ENCODE results near the gene PIRT. TPM values are rescaled to one million over a fixed set of nuclear protein-coding genes. Genes with fewer than 3 reads are reported as not detected.
"Not testable (repeated sequence)": the region's sequence is repeated elsewhere in the genome, so short reads cannot be mapped to it uniquely, and the experiment has no call there.

PIRT gene
- total RNA-seq, 4 donors from 2014 or later: 0.35 to 2.0 (median 1.2) TPM

DNA sequence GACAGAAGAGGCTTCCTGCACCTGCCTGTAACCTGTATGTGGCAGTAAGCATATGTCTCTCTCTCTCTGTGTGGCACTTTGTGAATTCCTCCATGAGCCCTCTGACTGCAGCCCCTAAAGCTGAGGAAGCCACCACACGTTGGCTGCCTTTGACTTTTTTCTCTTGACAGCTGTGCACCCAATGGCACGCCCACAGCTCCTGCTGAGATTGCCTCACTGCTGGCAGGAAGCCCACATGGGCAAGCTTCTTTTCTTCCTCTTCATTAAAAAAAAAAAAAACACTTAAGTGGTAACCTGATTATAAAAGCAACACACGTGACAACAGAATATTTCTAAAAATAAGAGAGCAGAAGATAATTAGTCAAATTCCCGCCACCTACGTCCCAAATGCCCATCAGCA lies 34.0 kb upstream of the PIRT start:
- Histone ChIP-seq H3K4me1 (no peaks in the 10 kb centered on the region), H3K9me3 (no peaks in the 10 kb centered on the region), H3K27ac (no peak overlapping the region), H3K27me3 (no peaks in the 10 kb centered on the region), H3K36me3 (no peaks in the 10 kb centered on the region), H3K4me3 (no peak overlapping the region)
- no peak for TF ChIP-seq POLR2A (IDR thresholded peaks at IDR 0.05)
- TF ChIP-seq, protein P1, sequence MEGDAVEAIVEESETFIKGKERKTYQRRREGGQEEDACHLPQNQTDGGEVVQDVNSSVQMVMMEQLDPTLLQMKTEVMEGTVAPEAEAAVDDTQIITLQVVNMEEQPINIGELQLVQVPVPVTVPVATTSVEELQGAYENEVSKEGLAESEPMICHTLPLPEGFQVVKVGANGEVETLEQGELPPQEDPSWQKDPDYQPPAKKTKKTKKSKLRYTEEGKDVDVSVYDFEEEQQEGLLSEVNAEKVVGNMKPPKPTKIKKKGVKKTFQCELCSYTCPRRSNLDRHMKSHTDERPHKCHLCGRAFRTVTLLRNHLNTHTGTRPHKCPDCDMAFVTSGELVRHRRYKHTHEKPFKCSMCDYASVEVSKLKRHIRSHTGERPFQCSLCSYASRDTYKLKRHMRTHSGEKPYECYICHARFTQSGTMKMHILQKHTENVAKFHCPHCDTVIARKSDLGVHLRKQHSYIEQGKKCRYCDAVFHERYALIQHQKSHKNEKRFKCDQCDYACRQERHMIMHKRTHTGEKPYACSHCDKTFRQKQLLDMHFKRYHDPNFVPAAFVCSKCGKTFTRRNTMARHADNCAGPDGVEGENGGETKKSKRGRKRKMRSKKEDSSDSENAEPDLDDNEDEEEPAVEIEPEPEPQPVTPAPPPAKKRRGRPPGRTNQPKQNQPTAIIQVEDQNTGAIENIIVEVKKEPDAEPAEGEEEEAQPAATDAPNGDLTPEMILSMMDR (IDR thresholded peaks at IDR 0.05): no peak
- DNase-seq: no peak

DNA sequence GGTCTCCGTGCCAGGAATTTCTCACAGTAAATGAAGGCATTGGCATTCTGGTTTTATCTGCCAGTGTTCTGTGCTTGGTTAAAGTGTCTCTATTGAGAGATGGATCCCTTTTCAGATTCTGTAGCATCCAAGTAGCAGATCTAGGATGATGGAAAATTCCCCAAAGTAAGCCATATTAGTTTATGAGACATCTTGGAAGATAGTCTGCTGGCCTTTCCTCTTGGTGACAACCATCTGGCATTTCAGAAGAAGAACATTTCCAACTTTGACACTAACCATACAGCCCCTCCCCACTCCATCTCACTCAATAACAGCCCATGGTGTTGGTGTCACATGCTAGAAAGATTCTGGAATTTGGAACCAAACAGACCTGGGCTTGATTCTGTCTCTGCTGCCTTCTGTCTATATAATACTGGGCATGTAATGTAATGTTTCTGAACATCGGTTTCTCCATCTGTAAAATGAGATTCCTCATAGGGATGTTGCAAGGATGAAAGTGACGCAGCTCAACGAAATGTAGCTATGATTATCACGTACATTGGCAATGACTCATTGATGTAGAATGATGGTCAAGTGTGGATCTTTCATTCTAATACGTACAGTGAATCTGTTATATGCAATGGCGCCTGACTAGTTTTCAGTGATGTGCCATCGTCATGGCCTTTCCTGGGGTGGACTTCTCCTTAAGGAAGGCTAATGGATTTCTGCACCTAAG lies 32.6 kb upstream of the PIRT start:
- TF ChIP-seq, protein P1 (IDR thresholded peaks at IDR 0.05): no peak
- no peak for TF ChIP-seq POLR2A (IDR thresholded peaks at IDR 0.05)
- H3K4me3 ChIP-seq: no peak overlapping the region

DNA sequence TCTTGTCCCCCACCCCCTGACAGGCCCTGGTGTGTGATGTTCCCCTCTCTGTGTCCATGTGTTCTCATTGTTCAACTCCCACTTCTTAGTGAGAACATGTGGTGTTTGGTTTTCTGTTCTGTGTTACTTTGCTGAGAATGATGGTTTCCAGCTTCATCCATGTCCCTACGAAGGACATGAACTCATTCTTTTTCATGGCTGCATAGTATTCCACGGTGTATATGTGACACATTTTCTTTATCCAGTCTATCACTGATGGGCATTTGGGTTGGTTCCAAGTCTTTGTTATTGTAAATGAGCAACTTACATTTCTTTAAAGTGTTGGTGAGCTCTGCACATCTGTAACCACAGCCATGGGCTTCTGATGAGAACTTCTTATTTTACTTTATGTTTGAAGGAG lies 30.9 kb upstream of the PIRT start:
- not testable (repeated sequence) for H3K36me3 ChIP-seq, H3K4me1 ChIP-seq, H3K27ac ChIP-seq, H3K27me3 ChIP-seq, H3K4me3 ChIP-seq, DNase-seq, H3K9me3 ChIP-seq

More for the DNA sequence above, 32.6 kb upstream of the PIRT start:
- Histone ChIP-seq H3K27me3 (no peaks in the 10 kb centered on the region), H3K27ac (no peak overlapping the region), H3K4me1 (no peaks in the 10 kb centered on the region), H3K36me3 (no peaks in the 10 kb centered on the region), H3K9me3 (no peaks in the 10 kb centered on the region)
- no peak for DNase-seq

DNA sequence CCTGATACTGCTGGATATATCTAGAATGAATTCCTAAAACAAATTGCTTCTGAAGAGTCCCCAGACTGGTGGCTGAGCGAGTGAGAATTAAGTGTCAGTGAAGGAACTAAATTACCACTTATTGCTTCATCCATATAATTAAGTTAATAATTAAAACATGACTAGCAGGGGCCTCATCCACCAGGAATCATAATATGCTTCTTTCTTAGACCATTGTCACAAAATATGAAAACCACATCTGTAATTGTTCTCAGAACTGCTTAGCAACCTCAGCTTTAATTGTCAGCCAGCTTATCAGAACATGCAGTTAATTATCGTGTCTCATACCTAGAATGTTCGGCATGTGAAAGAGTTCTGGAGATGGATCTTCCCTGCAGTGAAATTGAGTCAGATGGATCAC lies 21.2 kb upstream of the PIRT start:
- DNase-seq: no peak
- no peaks in the 10 kb centered on the region for H3K4me1 ChIP-seq
- no peak overlapping the region for H3K4me3 ChIP-seq
- no peaks in the 10 kb centered on the region for H3K9me3 ChIP-seq
- TF ChIP-seq, protein P1 (IDR thresholded peaks at IDR 0.05): no peak
- no peaks in the 10 kb centered on the region for H3K27me3 ChIP-seq
- H3K36me3 ChIP-seq: no peaks in the 10 kb centered on the region
- H3K27ac ChIP-seq: no peak overlapping the region

DNA sequence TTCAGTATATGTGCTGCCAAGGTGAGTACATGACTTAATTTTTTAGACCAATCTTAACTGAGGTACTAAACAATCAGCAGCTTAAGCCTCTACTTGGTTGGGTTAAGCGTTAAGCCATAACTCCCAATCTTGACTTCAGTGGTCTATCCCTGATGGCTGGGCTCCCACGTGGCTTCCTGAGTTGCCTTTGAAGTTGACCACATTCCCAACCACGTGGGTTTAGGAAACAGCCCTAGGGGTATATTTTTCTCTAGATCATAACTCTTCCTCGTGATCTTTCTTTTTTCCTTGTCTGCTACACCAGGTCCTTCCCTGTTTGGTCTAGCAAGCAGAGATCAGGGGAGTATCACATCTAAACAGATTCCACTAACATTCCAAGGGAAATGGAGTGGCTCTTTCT lies 20.1 kb upstream of the PIRT start:
- no peaks in the 10 kb centered on the region for H3K27me3 ChIP-seq
- no peaks in the 10 kb centered on the region for H3K4me1 ChIP-seq
- no peak overlapping the region for H3K27ac ChIP-seq
- H3K36me3 ChIP-seq: no peaks in the 10 kb centered on the region
- DNase-seq: no peak
- TF ChIP-seq, protein P1 (IDR thresholded peaks at IDR 0.05): no peak
- TF ChIP-seq POLR2A (IDR thresholded peaks at IDR 0.05): no peak
- H3K4me3 ChIP-seq: no peak overlapping the region
- no peaks in the 10 kb centered on the region for H3K9me3 ChIP-seq

DNA sequence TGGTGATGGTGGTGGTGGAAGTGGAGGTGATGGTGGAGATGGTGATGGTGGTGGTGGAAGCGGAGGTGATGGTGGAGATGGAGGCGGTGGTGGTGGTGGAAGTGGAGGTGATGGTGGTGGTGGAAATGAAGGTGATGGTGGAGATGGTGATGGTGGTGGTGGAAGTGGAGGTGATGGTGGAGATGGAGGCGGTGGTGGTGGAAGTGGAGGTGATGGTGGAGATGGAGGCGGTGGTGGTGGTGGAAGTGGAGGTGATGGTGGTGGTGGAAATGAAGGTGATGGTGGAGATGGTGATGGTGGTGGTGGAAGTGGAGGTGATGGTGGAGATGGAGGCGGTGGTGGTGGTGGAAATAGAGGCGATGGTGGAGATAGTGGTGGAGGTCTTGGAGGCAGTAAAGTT lies 8.7 kb upstream of the PIRT start:
- H3K27ac ChIP-seq, DNase-seq, H3K36me3 ChIP-seq, H3K4me3 ChIP-seq, H3K4me1 ChIP-seq, H3K27me3 ChIP-seq, H3K9me3 ChIP-seq: not testable (repeated sequence)

DNA sequence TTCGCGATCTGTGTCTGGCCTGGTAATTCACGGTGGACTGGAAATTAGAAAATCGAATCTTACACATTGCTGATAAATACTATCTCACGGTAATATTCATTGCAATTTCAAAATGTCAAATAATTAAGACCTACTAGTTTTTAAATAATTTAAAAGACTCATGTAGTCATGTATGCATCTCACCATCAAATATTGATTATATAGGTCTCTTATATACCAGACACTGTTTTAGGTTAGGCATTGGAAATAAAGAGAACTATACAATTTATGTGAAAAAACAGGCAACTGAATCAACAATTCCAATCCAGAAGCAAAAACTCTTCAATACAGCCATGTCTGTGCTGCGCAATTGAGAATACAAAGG lies 7.5 kb upstream of the PIRT start:
- peak overlapping the region in 3 of 4 donors; percentile 40 to 62 (median 58) for H3K4me3 ChIP-seq
- H3K27ac ChIP-seq: no peak overlapping the region
- no peak for DNase-seq
- no peaks in the 10 kb centered on the region for H3K36me3 ChIP-seq
- H3K27me3 ChIP-seq: no peaks in the 10 kb centered on the region
- no peaks in the 10 kb centered on the region for H3K9me3 ChIP-seq
- no peak for TF ChIP-seq POLR2A (IDR thresholded peaks at IDR 0.05)
- TF ChIP-seq, protein P1 (IDR thresholded peaks at IDR 0.05): no peak
- H3K4me1 ChIP-seq: peaks cover 0 to 5% (median 0%) of the 10 kb centered on the region in 4 donors
